ENCODE measurements around the gene OR2C1.

OR2C1 gene

DNA sequence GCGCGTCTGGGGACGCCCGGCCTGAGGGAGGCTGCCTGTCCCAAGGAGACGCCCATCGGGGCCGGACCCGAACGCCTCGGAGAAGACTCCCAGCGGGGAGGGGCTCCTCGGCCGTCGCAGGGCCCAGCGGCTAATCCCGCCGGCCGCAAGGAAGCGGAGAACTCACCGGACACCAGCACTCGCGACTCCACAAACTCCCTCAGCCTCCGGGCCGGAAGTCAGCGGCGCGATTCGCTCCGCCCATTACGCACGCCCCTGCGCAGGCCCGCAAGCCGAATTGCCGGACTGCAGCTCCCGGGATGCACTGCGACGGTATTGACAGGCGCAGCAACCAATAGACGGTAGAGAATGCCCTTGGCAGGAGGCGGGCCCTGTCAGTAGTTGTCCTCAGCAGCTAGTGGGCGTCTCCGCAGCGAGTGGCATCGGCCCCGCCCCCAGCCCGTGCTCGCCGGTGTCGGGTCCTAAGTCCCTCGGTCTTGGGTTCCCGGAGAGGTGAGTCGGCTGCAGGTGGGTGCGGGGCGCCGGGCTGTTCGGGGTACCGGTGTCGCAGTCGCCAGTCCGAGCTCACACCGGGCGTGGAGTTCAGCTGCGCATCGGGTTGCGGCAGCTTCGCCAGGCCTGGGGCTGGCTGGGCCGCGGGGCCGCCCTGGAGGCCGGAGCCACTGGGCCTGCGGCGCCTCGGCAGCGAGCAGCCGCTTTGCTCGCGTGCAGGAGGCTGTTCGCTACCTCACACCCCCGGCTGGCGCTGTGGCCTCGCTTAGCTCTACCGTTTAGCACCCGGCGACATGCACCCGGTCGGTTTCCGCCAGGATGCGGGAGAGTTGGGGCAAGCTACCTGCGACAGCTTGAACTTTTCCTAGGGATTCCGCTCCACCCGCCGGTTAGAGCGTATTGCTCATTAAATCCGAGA, 45.3 kb downstream of the OR2C1 start, which contains the start of the genes ZNF174 and ZSCAN32:
Gene ZNF174, plus strand, starts transcription at position 437 of the 910 bp plus-strand sequence. CDS start 790 bp downstream, outside the sequence.
Gene ZSCAN32, minus strand, starts transcription at position 226 of the 910 bp plus-strand sequence. CDS start 3,447 bp downstream, outside the sequence.
- Histone ChIP-seq H3K4me1 (peaks cover 3% of the 10 kb centered on the region), H3K79me2 (peaks cover 38% of the 10 kb centered on the region), H2AFZ (peak within 1 kb of the TSS; percentile 84), H3K27ac (peak within 1 kb of the TSS; percentile 75), H3K36me3 (ENCODE audit: control insufficient read depth, insufficient read depth, low read length) (peaks cover 2% of the 10 kb centered on the region), H3K27me3 (ENCODE audit: control insufficient read depth, insufficient read depth, low read length) (no peaks in the 10 kb centered on the region), H3K4me2 (ENCODE audit: low read length) (peak within 1 kb of the TSS; percentile 93), H3K9me3 (ENCODE audit: control insufficient read depth, low read length) (no peaks in the 10 kb centered on the region), H3K4me3 (ENCODE audit: low read depth, low read length) (peak within 1 kb of the TSS; percentile 85), H3K9ac (peak within 1 kb of the TSS; percentile 38)
- TF ChIP-seq, protein P1, sequence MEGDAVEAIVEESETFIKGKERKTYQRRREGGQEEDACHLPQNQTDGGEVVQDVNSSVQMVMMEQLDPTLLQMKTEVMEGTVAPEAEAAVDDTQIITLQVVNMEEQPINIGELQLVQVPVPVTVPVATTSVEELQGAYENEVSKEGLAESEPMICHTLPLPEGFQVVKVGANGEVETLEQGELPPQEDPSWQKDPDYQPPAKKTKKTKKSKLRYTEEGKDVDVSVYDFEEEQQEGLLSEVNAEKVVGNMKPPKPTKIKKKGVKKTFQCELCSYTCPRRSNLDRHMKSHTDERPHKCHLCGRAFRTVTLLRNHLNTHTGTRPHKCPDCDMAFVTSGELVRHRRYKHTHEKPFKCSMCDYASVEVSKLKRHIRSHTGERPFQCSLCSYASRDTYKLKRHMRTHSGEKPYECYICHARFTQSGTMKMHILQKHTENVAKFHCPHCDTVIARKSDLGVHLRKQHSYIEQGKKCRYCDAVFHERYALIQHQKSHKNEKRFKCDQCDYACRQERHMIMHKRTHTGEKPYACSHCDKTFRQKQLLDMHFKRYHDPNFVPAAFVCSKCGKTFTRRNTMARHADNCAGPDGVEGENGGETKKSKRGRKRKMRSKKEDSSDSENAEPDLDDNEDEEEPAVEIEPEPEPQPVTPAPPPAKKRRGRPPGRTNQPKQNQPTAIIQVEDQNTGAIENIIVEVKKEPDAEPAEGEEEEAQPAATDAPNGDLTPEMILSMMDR (IDR thresholded peaks at IDR 0.05) = peak; percentile 19

DNA sequence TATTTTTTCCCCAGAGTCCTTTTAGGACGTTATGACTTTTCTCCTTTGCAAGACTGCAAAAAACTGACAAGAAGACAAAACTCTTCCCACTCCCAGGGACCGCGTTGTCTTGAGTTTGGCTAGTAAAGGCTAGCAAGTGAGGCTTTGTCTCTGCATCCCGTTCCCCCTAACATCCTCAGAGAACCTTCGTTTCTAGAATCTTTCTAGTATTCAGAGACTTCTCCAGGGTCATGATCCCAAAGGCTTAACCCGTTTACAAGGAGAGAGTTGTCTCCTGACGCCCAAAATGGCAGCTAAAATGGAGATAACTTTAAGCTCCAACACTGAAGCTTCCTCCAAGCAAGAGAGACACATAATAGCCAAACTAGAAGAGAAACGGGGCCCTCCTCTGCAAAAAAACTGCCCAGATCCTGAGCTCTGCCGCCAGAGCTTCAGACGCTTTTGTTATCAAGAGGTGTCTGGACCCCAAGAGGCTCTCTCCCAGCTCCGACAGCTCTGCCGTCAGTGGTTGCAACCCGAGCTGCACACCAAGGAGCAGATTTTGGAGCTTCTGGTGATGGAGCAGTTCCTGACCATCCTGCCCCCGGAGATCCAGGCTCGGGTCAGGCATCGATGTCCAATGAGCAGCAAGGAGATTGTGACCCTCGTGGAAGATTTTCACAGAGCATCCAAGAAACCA, 46.2 kb downstream of the OR2C1 start:
- Histone ChIP-seq H3K9me3 (ENCODE audit: control insufficient read depth, low read length) (no peaks in the 10 kb centered on the region), H3K4me1 (peaks cover 3% of the 10 kb centered on the region), H2AFZ (peak overlapping the region; percentile 77), H3K4me3 (ENCODE audit: low read depth, low read length) (peak overlapping the region; percentile 85), H3K4me2 (ENCODE audit: low read length) (peak overlapping the region; percentile 93), H3K27me3 (ENCODE audit: control insufficient read depth, insufficient read depth, low read length) (no peaks in the 10 kb centered on the region), H3K36me3 (ENCODE audit: control insufficient read depth, insufficient read depth, low read length) (peaks cover 3% of the 10 kb centered on the region), H3K79me2 (peaks cover 34% of the 10 kb centered on the region), H3K27ac (peak overlapping the region; percentile 75), H3K9ac (peak overlapping the region; percentile 32)
- TF ChIP-seq, protein P1 (IDR thresholded peaks at IDR 0.05) = no peak
